Breast epithelium (tissue), 3 donors: ENCODE data around the gene HECTD1.

Experiments used
- CTCF ChIP-seq, 3 donors: fragments of 450-650 bp; IDR thresholded peaks; one replicate each; pipeline ENCODE4 v1.5.1; 2016 to 2017; ENCODE audit warnings: antibody characterized with exemption in 3 of 3, mild to moderate bottlenecking in 3 of 3, moderate library complexity in 3 of 3
- POLR2A ChIP-seq: fragments of 450-650 bp; IDR thresholded peaks from one replicate; pipeline ENCODE4 v1.6.1; 2016; ENCODE audit warnings: antibody characterized with exemption, mild to moderate bottlenecking, moderate library complexity

- TF ChIP-seq POLR2A (no peak), CTCF (IDR thresholded peaks at IDR 0.05) (no peak)
Measured at GRCh38 chr14:31069343-31069742, 138.2 kb downstream of the HECTD1 start.
